HG02759 (cell line): ENCODE measurements around the gene SLC4A11.
A peak's percentile ranks its signal among the peaks of the same experiment; 100 is the strongest.
"Not testable (repeated sequence)": the region's sequence is repeated elsewhere in the genome, so short reads cannot be mapped to it uniquely, and the experiment has no call there.

Source experiments
- ATAC-seq: cut with Tn5 transposase; IDR thresholded peaks from one replicate; pipeline ENCODE4 v1.9.1; 2021; ENCODE audit warnings: mild to moderate bottlenecking, moderate library complexity; ENCODE audit not compliant: unreplicated experiment

SLC4A11 gene

DNA sequence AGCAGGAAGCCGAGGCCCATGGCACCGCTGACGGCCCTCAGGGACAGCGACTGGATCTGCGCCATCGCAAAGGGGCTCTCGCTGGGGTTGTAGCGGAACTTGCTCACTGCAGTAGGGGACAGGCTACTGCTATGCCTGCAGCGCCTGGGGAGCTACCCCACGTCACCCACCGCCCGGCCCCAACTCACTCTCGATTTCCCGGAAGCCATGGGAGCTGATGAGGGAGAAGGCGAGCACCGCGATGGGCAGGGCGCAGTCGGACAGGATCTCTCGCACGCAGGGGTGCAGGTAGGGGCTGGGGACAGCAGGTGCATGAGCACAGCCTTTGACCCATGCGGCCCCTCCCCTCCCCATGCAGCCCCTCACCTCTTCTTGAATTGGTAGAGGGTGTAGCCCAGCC, 9.8 kb downstream of the SLC4A11 start:
- no peak for ATAC-seq

GRCh38 chr20:3228750-3229032, 10.3 kb downstream of the SLC4A11 start:
- ATAC-seq = no peak

DNA sequence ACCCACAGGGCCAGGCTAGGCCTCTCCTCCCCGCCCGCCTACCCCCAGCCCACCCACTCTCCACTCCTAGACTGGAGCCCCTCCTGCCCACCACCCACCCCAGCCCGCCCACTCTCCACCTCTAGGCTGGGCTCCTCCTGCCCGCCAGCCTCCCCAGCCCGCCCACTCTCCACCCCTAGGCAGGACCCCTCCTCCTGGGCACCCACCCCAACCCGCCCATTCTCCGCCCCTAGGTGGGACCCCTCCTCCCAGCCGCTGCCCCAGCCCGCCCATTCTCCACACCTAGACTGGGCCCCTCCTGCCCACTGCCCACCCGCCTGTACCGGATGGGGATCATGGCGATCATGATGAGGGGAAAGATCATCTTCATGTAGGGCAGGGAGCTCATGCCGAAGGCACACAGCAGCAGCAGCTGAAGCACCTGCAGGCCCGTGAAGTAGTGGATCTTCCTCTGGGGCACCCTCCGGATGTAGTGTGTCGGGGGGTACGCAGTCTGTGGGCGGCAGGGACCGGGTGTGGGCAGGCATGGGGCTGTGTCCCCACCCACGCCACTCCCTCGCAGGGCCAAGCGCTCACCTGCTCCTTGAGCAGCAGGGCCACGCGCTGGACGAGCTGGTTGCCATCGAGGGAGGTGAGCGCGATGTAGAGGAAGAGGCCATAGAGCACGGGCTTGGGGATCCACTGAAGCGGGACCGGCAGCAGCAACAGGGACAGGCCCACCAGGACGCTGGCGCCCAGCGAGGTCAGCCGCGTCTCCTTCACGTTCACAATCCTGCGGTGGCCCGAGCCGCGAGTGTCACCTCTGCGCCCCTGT, 10.8 kb downstream of the SLC4A11 start:
- ATAC-seq = no peak

DNA sequence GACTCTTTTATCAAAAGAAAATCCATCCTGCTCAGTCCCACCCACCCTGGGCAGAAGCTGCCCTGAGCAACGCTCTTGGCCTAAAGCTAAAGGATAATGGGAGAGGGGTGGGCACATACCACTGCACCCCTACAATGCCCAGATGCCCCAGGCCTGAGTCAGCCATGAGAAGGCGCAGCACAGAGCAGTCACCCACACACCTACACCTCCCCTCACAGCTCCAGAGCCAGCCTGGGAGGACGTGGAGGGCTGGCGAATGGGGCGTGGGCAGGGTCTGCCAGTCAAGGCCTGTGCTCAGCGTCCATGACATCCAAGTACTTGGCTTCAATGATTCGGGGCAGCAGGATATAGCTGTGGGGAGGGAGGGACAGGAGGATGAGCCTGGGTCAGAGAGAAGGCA, 11.5 kb downstream of the SLC4A11 start:
- no peak for ATAC-seq

DNA sequence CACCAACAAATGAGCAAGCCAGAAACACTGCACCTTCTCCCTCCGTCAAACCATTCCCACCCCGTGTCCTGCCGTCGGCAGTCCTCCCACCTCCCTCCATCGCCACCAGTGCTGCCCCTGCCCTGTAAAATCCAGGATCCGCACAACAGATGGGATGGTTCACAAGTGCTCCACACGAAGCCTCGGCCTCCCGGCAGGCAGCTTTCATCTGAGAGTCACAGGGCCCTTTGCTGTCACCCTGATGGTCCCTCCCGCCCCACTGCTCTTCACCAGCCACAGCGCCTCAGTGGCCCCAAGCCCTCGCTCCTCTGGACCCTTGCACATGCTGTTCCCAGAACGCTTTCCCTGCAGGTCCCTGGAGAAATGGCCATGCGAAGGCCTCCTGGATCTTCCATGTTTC, 12.1 kb downstream of the SLC4A11 start:
- ATAC-seq = no peak

DNA sequence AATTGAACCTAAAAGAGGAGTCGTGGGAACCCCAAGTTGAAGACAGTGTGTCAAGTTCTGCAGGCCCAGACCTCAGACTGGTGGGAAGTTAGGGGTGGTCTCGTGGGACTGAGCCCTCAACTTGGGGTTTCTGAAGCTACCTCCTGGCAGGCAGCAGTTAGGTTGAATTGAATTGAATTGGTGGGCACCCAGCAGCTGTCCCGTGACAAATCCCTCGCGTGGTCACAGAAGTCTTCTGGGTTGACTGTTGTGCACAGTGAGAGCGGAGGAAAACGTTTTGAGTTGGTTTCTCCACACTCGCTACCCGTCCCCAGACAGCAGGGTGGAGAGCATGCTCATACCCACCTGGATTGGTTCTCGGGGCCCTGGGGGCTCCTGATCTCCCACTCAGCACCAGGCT, 12.9 kb downstream of the SLC4A11 start:
- ATAC-seq = no peak

- ATAC-seq = no peak
Measured at GRCh38 chr20:3224681-3225421, 14.1 kb downstream of the SLC4A11 start.

GRCh38 chr20:3223994-3224680, 14.9 kb downstream of the SLC4A11 start:
- no peak for ATAC-seq

- ATAC-seq = no peak
Measured at GRCh38 chr20:3223651-3223993, 15.4 kb downstream of the SLC4A11 start.

DNA sequence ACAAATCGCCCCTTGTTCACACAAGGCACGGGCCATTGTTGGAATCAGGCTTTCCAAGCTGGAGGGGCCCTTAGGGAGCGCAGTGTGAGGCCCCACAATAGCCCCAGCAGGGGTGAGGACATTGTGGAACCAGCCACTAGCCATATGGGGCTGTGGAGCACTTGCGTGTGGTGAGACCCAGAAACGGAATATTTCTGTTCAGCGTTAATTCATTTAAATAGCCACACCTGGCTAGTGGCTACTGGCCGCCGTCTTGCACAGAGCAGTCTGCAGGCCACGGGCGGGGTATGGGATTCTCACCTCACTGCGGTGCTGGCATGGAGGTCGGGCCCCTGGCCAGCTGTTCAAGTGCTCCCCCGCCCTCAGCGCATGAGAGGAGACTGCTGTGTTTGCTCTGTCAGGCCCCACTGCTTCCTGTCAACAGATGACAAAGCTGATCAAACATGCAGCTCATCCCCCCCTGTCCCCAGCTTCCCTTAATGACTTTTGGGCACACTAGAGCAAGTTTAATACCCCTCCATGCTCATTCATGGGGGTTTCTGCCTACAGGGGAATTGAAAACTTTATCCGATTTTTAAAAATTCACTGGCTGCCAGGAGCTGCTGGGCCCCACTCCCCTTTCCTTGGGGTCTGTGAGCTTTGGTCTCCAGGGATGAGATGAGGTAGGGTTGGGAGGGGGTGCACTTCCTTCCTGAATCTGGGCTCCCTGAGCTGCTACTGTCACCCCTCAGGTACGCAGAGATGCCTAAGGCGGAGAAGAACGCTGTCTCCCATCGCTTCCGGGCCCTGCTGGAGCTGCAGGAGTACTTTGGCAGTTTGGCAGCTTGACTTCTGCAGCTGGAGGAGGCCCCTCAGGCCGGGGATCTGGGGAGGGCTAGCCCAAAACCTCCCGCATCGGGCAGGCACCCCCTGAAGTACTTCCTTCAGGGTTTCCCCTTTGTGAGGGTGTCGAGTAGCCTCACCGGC, 16.1 kb downstream of the SLC4A11 start:
- ATAC-seq = peak; percentile 70

- no peak for ATAC-seq
Measured at GRCh38 chr20:3221398-3222226, 17.4 kb downstream of the SLC4A11 start.

DNA sequence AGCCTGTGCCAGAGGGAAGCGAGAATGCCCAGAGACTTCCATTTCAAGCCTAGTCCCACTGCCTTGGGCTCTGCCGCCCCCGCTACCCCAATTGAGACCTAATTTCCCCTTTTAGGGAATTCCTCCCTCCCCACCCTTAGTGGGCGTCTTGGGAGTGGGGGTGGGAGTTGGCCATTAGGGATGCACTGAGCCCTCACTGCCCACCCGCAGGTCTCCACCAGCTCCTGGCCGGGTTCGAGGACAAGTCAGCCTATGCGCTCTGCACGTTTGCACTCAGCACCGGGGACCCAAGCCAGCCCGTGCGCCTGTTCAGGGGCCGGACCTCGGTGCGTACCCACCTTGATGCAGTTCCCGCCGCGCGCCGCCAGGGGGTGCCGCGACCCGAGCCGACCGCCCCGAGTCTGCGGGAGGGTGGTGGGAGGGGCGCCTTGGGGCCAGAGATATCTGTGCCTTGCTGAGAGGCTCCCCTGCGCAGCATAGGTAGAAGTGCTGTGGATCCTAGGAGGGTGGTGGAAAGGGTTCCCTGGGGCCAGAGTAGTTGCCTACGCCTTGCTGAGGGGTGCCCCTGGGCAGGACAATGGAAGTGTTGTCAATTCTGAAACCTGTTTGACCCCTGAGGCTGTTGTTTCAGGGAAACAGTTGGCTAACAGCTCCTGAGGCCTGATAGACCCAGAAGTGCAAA, 20.5 kb downstream of the SLC4A11 start:
- ATAC-seq = no peak

GRCh38 chr20:3215359-3215917, 23.6 kb downstream of the SLC4A11 start:
- ATAC-seq = not testable (repeated sequence)

- ATAC-seq = no peak
Measured at GRCh38 chr20:3213226-3213625, 25.8 kb downstream of the SLC4A11 start.

DNA sequence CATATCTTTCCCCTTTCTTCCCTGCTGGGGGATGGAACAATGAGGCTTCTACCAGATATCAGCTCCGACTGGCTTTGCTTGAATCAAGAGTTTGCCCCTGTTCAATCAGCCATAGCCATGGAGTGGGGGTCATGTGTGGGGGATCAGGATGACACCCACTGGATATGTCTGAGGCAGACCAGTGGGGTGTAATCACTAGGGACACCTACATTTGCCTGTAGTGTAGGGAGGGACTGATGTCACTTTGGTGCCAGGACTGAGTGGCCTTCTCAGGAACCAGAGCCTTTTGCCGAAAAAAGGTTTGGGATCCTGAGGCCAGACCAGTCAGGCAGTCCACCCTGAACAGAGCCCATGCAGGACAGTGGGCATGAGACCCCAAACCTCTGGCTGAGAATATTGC, 28.6 kb downstream of the SLC4A11 start:
- no peak for ATAC-seq

DNA sequence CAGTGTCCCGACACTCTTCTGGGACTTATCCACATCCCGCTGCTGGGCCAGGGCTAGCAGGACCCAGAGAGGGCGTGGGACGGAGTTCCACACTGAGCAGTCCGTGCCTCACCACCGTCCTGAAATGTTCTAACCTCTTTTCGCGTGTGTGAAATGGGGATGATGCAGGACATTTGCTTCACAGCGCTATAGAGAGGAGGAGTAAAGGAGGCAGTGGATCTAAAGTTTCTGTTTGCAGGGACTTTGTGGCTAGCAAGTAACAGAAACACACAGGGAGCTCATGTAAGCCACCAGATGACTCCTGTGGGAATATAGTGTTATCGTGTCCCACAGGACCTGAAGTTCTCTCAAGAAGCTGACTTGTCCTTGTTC, 29.1 kb downstream of the SLC4A11 start:
- peak; percentile 4 for ATAC-seq

DNA sequence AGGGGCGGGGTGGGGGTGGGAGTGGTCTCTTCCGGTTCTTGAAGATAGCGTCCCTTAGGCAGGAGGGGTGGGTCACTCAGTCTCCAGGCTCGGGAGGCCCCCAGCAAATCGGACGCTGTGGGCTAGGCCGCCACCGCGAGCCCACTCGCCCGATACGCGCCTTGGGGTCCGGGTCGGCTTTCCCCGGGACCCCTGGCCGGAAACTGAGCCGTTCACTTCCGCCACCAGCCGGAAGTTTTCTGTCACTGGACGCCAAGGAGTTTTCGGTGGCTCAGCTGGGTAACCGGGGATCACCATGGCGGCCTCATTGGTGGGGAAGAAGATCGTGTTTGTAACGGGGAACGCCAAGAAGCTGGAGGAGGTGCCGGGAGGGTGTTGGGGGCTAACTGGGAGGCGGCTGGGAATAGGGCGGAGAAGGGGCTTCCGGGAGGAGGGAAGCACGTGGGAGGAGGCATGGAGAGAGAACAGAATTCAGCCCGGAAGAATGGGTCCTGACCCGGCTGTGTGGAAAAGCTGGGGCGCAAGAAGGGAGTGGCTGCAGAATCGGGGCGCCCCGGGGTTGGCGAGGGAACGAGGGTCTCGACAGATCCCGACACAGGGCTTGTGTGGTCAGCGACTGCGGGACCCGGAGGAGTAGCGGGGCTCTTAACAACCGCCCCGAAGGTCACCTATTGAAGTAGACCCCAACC, 29.6 kb downstream of the SLC4A11 start, which contains the start of gene ITPA:
Gene ITPA, plus strand, starts transcription at position 242 of the 689 bp plus-strand sequence. Its CDS starts 54 bp downstream, at position 296.
- peak; percentile 57 for ATAC-seq

GRCh38 chr20:3208786-3209256, 30.2 kb downstream of the SLC4A11 start:
- no peak for ATAC-seq
